ENCODE measurements around the gene DNAJC24. TPM values are rescaled to one million over a fixed set of nuclear protein-coding genes. Genes with fewer than 3 reads are reported as not detected.

Gene DNAJC24
- total and polyA plus RNA-seq, 9 of the 15 experiments (the other 6 are each of a cell fraction or from before 2014, with no cell fraction given): 12.2 to 31.9 (median 16.9) TPM

GRCh38 chr11:31369348-31370329, at the start of gene DNAJC24, which contains the start of gene DCDC1 (continued):
- TF ChIP-seq, protein P1, sequence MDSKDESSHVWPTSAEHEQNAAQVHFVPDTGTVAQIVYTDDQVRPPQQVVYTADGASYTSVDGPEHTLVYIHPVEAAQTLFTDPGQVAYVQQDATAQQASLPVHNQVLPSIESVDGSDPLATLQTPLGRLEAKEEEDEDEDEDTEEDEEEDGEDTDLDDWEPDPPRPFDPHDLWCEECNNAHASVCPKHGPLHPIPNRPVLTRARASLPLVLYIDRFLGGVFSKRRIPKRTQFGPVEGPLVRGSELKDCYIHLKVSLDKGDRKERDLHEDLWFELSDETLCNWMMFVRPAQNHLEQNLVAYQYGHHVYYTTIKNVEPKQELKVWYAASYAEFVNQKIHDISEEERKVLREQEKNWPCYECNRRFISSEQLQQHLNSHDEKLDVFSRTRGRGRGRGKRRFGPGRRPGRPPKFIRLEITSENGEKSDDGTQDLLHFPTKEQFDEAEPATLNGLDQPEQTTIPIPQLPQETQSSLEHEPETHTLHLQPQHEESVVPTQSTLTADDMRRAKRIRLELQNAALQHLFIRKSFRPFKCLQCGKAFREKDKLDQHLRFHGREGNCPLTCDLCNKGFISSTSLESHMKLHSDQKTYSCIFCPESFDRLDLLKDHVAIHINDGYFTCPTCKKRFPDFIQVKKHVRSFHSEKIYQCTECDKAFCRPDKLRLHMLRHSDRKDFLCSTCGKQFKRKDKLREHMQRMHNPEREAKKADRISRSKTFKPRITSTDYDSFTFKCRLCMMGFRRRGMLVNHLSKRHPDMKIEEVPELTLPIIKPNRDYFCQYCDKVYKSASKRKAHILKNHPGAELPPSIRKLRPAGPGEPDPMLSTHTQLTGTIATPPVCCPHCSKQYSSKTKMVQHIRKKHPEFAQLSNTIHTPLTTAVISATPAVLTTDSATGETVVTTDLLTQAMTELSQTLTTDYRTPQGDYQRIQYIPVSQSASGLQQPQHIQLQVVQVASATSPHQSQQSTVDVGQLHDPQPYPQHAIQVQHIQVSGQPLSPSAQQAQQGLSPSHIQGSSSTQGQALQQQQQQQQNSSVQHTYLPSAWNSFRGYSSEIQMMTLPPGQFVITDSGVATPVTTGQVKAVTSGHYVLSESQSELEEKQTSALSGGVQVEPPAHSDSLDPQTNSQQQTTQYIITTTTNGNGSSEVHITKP (IDR thresholded peaks at IDR 0.05; ENCODE audit: partially characterized antibody): no peak
- TF ChIP-seq CBX8 (IDR thresholded peaks at IDR 0.05; ENCODE audit: borderline replicate concordance, extremely low read depth, low read depth, low read length, poor library complexity, severe bottlenecking) (no peak), BCL6 (CRISPR knock-in tag; IDR thresholded peaks at IDR 0.05) (no peak), CREB1 (IDR thresholded peaks at IDR 0.05) (peak; percentile 71), CREB1 (CRISPR knock-in tag; IDR thresholded peaks at IDR 0.05) (peak; percentile 83), GTF2F1 (IDR thresholded peaks at IDR 0.05; ENCODE audit: low read depth, low read length) (0 out of 2 replicates have a peak, but pooled peaks have one; percentile 39), TAL1 (IDR thresholded peaks at IDR 0.05) (no peak), MXI1 (IDR thresholded peaks at IDR 0.05; ENCODE audit: low read depth, low read length) (peak; percentile 77), NUFIP1 (IDR thresholded peaks at IDR 0.05; ENCODE audit: partially characterized antibody) (no peak), MXD1 (CRISPR knock-in tag; IDR thresholded peaks at IDR 0.05; ENCODE audit: borderline replicate concordance, poor library complexity, severe bottlenecking) (no peak), ZNF75A (CRISPR knock-in tag; IDR thresholded peaks at IDR 0.05) (no peak), MEIS2 (IDR thresholded peaks at IDR 0.05; ENCODE audit: partially characterized antibody) (no peak), SP2 (IDR thresholded peaks at IDR 0.05; ENCODE audit: extremely low read depth, low read depth, low read length, poor library complexity, severe bottlenecking) (no peak), ZNF699 (CRISPR knock-in tag; IDR thresholded peaks at IDR 0.05; ENCODE audit: insufficient replicate concordance) (no peak)
- TF ChIP-seq, protein P2, sequence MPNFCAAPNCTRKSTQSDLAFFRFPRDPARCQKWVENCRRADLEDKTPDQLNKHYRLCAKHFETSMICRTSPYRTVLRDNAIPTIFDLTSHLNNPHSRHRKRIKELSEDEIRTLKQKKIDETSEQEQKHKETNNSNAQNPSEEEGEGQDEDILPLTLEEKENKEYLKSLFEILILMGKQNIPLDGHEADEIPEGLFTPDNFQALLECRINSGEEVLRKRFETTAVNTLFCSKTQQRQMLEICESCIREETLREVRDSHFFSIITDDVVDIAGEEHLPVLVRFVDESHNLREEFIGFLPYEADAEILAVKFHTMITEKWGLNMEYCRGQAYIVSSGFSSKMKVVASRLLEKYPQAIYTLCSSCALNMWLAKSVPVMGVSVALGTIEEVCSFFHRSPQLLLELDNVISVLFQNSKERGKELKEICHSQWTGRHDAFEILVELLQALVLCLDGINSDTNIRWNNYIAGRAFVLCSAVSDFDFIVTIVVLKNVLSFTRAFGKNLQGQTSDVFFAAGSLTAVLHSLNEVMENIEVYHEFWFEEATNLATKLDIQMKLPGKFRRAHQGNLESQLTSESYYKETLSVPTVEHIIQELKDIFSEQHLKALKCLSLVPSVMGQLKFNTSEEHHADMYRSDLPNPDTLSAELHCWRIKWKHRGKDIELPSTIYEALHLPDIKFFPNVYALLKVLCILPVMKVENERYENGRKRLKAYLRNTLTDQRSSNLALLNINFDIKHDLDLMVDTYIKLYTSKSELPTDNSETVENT (CRISPR knock-in tag; IDR thresholded peaks at IDR 0.05): no peak
- TF ChIP-seq, protein P3, sequence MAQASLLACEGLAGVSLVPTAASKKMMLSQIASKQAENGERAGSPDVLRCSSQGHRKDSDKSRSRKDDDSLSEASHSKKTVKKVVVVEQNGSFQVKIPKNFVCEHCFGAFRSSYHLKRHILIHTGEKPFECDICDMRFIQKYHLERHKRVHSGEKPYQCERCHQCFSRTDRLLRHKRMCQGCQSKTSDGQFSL (CRISPR knock-in tag; IDR thresholded peaks at IDR 0.05): no peak
- TF ChIP-seq, protein P3 (tag; IDR thresholded peaks at IDR 0.05): no peak
- TF ChIP-seq, protein P4, sequence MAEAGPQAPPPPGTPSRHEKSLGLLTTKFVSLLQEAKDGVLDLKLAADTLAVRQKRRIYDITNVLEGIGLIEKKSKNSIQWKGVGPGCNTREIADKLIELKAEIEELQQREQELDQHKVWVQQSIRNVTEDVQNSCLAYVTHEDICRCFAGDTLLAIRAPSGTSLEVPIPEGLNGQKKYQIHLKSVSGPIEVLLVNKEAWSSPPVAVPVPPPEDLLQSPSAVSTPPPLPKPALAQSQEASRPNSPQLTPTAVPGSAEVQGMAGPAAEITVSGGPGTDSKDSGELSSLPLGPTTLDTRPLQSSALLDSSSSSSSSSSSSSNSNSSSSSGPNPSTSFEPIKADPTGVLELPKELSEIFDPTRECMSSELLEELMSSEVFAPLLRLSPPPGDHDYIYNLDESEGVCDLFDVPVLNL (CRISPR knock-in tag; IDR thresholded peaks at IDR 0.05; ENCODE audit: low read depth): no peak

Data from K562 (cell line).